ENCODE data around the gene DCTN4. TPM values are rescaled to one million over a fixed set of nuclear protein-coding genes. Genes with fewer than 3 reads are reported as not detected.

Gene DCTN4
- 16.9 to 18.9 TPM (median 18.3 TPM) in 5 replicates for total RNA-seq (2022; extraction: Qiagen RNA extraction)

DNA sequence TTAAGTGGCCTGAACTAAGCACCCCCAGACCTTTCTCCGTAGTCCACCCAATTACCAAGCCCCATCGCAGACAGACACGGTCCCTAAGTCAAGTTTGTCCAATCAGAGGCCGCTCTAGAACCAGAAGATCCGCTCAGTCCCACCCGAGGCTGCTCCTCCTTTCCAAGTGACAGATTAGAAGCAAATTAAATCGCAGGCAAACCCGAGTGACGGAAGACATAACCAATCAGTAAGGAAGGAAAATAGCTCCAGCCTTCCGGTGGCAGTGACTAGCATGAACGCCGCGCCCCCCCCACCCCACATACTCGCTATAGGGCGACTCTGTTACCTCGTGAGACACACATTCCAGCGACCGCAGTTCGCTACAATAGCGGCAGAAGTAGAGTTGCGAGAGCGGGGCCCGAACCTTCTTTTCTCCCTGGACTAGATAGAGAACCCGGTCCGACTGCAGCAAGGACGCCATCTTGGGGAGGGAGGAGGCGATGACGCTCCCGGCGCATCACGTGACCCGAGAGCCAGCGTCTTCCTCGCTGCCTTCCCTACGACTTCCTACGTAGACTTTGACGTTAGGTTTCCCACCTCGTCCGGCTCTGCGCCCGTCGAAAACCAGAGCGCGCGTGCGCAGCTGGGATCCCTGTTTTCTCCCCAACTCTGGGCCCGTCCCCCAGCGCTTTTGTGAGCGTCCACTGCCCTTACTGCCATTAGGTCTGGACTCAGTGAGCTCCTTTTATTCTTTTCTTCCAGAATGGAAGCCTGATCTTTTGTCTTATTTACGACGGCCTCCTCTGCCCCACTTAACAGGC is at the start of gene DCTN4:
TSS of gene DCTN4 (minus strand) at position 487 of the 803 bp plus-strand sequence. CDS start at position 463, 24 bp downstream.

DNA sequence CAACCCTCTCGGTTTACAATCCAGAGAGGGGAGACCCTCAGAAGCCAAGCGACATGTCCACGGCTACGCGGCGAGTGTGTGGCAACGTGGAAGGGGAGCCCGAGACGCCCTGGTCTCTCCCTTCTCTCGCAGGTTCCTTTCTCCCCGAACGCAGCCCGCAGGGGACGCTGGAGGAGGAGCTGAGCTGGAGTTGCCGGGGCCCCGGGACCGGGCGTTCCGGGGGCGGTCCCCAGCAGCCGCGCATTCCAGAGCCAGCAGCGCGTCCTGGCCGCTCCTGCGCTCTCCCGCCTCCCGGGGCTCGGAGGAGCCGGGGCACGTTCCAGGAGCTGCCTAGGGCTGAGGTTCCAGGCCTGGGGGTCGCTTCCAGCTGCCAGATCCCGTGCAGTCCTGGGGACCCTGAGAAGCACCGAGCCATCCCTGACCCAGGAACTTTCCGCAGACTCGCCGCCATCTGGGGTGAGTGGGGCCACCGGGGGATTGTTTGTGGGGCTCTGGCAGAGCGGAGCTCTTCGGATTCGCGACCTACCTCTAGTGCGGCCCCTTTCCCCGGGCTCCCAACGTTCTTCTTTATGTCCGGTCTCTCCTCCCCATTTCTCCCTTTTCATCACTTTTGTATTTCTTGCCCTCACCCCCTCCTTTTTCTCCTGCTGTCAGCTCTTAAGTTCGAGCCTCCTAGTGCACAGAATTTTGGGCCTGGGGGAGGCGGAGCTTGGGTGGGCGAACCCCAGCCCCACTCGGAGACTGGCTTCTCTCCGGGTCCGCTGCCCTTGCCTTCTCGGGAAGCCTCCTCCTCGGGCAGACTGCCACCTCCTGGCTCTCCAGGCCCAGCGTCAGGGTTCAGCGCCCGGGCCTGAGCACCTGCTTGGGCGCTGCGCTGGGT is 19.9 kb upstream of the DCTN4 start, which contains the start of gene SMIM3:
TSS of gene SMIM3 (plus strand) at position 241 of the 880 bp plus-strand sequence. CDS start 16,684 bp downstream, outside the sequence.

DNA sequence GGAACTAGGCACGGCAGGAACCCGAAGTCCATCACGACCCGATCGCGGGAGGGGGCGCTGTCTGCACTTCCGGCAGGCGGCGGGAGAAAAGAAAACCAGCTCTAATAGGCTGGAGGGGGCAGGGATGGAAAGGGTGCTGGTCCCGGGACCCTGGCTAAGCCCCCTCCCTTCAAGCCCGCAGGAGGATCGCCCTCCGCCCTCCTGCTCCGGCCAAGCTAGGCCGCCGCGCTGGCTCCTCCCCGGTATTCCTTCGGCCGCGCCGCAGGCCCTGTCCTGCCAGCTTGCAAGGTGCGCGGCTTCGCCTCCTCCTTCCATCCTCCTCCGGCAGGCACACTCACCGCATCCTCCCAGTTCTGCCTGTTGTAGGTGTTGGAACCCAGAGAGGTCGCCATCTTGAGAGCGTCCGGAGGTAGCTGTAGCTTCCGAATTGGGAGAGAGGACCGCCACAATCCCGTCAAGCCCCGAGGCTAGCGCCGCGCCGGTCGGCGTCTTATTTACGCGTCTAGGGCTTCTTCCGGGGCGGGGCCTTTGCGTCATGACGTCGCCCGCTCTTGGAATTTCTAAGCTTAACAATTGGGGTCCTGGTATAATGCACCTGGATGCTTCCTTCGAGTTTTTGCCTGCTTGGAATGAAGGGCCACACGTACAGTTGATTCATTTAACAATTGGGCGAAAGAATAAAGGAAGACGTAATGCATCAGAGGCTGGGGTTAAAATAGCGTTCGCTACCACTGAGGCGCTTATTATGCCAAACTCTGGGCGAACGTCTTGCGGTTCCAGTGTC is 58.0 kb downstream of the DCTN4 start, which contains the start of gene RBM22:
TSS of gene RBM22 (minus strand) at position 469 of the 784 bp plus-strand sequence. CDS start at position 392, 77 bp downstream.

DNA sequence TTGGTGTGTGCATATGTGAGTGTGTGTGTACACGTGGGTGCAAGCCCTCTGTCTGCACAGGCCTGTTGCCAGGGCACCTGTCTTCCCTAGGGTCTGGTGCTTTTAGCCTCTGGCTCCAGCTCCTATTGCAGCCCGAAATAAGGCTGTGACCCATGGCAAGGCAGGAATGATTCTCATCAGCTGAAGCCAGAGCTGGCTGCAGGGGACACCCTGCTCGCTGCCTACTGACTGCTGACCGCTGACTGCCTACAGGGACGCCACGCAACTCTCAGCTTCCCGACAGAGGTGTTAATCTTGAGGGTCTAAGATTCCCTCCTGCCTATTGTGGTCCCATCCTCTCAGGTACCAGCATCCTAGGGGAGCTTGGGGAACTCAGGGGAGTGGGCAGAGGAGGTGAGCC is 97.7 kb downstream of the DCTN4 start, which contains the start of gene MYOZ3:
TSS of gene MYOZ3 (plus strand) at position 166 of the 400 bp plus-strand sequence. CDS start 1,691 bp downstream, outside the sequence.

Other genes with a start within 250 kb of the DCTN4 start
- gene SYNPO, start 118.4 kb downstream of the DCTN4 start, total RNA-seq (2022; extraction: Qiagen RNA extraction): 23.3 to 30.9 TPM (median 28.2 TPM) in 5 replicates
- 0.06 to 0.31 TPM (median 0.15 TPM) in 4 of 5 replicates, not detected in the other for gene MYOZ3, start 97.8 kb downstream of the DCTN4 start, total RNA-seq (2022; extraction: Qiagen RNA extraction)
- 45.3 to 56.9 TPM (median 46.8 TPM) in 5 replicates for gene RBM22, start 58.0 kb downstream of the DCTN4 start, total RNA-seq (2022; extraction: Qiagen RNA extraction)
- gene SMIM3, start 19.7 kb upstream of the DCTN4 start, total RNA-seq (2022; extraction: Qiagen RNA extraction): 3.5 to 4.9 TPM (median 4.1 TPM) in 5 replicates
- 0.07 to 0.16 TPM (median 0.09 TPM) in 4 of 5 replicates, not detected in the other for gene IRGM, start 87.5 kb upstream of the DCTN4 start, total RNA-seq (2022; extraction: Qiagen RNA extraction)
- gene ZNF300, start 146.0 kb upstream of the DCTN4 start, total RNA-seq (2022; extraction: Qiagen RNA extraction): 2.3 to 2.8 TPM (median 2.7 TPM) in 5 replicates